ENCODE measurements around the gene NXPE3.

DNA sequence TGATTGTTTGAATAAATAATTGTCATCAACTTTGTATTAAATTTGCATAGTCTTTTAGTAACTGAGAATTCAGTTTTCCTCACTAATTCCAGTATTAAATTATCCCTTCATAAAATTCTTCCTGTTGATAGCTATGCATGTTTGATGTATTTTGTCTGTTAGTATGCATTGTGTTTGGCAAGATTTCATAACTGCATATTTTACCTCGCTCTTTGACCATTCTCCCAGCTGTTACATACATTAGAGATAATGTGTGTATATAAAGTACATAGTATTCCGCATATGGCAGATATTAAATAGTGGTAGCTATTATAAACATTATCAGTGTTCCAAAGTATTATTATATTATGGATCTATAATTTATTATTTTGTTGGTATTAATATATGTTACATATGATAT lies 59.7 kb downstream of the NXPE3 start:
- TF ChIP-seq, protein P1, sequence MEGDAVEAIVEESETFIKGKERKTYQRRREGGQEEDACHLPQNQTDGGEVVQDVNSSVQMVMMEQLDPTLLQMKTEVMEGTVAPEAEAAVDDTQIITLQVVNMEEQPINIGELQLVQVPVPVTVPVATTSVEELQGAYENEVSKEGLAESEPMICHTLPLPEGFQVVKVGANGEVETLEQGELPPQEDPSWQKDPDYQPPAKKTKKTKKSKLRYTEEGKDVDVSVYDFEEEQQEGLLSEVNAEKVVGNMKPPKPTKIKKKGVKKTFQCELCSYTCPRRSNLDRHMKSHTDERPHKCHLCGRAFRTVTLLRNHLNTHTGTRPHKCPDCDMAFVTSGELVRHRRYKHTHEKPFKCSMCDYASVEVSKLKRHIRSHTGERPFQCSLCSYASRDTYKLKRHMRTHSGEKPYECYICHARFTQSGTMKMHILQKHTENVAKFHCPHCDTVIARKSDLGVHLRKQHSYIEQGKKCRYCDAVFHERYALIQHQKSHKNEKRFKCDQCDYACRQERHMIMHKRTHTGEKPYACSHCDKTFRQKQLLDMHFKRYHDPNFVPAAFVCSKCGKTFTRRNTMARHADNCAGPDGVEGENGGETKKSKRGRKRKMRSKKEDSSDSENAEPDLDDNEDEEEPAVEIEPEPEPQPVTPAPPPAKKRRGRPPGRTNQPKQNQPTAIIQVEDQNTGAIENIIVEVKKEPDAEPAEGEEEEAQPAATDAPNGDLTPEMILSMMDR (IDR thresholded peaks at IDR 0.05), result no peak
- no peak for TF ChIP-seq POLR2A (IDR thresholded peaks at IDR 0.05)
